Endothelial cell of umbilical vein (primary cell): ENCODE measurements around the gene CHMP1B.

Experiments
- EZH2 ChIP-seq: IDR thresholded peaks from 2 replicates; pipeline ENCODE4 v1.6.1; 2012; ENCODE audit warnings: borderline replicate concordance, low read depth, mild to moderate bottlenecking, moderate library complexity, low read length, inconsistent platforms; ENCODE audit not compliant: severe bottlenecking
- MAX ChIP-seq: IDR thresholded peaks from 2 replicates; pipeline ENCODE4 v1.6.1; 2011; ENCODE audit not compliant: insufficient read depth, insufficient read length
- POLR2A ChIP-seq: IDR thresholded peaks from 2 replicates; pipeline ENCODE4 v1.6.1; 2012; ENCODE audit warnings: low read depth, mild to moderate bottlenecking, control low read depth, low read length
- POLR2AphosphoS5 ChIP-seq: IDR thresholded peaks from 2 replicates; pipeline ENCODE4 v1.6.1; 2012; ENCODE audit warnings: low read depth, mild to moderate bottlenecking, control low read depth, low read length, moderate library complexity; ENCODE audit not compliant: insufficient read depth
- TF ChIP-seq, protein P1 (sequence below), 2 donors: IDR thresholded peaks; 1 replicate in 1 of 2; 2 replicates in 1 of 2; pipeline ENCODE4 v1.5.1; 2011; ENCODE audit warnings: low read length in 2 of 2, mild to moderate bottlenecking in 2 of 2, moderate library complexity in 2 of 2, control low read depth in 1 of 2, inconsistent platforms in 1 of 2, low read depth in 1 of 2; ENCODE audit not compliant: insufficient read depth in 1 of 2; ENCODE audit errors: extremely low read depth in 1 of 2

- TF ChIP-seq POLR2A (no peak), MAX (no peak), EZH2 (no peak), POLR2AphosphoS5 (peak; percentile 49)
- TF ChIP-seq, protein P1, sequence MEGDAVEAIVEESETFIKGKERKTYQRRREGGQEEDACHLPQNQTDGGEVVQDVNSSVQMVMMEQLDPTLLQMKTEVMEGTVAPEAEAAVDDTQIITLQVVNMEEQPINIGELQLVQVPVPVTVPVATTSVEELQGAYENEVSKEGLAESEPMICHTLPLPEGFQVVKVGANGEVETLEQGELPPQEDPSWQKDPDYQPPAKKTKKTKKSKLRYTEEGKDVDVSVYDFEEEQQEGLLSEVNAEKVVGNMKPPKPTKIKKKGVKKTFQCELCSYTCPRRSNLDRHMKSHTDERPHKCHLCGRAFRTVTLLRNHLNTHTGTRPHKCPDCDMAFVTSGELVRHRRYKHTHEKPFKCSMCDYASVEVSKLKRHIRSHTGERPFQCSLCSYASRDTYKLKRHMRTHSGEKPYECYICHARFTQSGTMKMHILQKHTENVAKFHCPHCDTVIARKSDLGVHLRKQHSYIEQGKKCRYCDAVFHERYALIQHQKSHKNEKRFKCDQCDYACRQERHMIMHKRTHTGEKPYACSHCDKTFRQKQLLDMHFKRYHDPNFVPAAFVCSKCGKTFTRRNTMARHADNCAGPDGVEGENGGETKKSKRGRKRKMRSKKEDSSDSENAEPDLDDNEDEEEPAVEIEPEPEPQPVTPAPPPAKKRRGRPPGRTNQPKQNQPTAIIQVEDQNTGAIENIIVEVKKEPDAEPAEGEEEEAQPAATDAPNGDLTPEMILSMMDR (IDR thresholded peaks at IDR 0.05; ENCODE audit: extremely low read depth in 1 of 2, insufficient read depth in 1 of 2, low read depth in 1 of 2, low read length in 2 of 2) = no peak
Observed at GRCh38 chr18:11857177-11857887, 6.1 kb downstream of the CHMP1B start.
